GM20000 (cell line): ENCODE results near the gene CDX2.

Experiments
- DNase-seq: peaks from one replicate; pipeline ENCODE4 v3.0.0; 2012; ENCODE audit warnings: low spot score
- TF ChIP-seq, protein P1 (sequence below): IDR thresholded peaks from 2 replicates; pipeline ENCODE4 v1.5.1; 2012; ENCODE audit warnings: mild to moderate bottlenecking, control low read depth; ENCODE audit errors: extremely low read depth, missing control alignments

Gene CDX2

DNA sequence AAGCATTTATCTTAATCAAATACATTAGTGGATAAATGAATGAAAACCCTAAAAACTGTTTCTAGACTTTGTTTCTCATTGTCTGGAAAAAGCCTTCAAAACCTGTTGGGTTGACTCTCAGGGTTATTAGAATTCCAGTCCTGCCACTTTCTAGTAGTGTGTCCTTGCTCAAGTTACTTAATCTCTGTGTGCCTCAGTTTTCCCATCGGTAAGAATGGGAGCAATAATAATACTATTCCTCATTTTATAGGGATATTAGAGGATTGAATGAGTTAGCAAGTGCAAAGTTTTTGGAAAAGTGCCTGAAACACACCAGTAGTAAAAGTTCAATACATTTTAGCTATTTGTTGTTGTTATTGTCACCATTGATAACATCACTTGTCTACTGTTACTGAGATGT is 16.5 kb upstream of the CDX2 start:
- TF ChIP-seq, protein P1, sequence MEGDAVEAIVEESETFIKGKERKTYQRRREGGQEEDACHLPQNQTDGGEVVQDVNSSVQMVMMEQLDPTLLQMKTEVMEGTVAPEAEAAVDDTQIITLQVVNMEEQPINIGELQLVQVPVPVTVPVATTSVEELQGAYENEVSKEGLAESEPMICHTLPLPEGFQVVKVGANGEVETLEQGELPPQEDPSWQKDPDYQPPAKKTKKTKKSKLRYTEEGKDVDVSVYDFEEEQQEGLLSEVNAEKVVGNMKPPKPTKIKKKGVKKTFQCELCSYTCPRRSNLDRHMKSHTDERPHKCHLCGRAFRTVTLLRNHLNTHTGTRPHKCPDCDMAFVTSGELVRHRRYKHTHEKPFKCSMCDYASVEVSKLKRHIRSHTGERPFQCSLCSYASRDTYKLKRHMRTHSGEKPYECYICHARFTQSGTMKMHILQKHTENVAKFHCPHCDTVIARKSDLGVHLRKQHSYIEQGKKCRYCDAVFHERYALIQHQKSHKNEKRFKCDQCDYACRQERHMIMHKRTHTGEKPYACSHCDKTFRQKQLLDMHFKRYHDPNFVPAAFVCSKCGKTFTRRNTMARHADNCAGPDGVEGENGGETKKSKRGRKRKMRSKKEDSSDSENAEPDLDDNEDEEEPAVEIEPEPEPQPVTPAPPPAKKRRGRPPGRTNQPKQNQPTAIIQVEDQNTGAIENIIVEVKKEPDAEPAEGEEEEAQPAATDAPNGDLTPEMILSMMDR: no peak
- DNase-seq: no peak

DNA sequence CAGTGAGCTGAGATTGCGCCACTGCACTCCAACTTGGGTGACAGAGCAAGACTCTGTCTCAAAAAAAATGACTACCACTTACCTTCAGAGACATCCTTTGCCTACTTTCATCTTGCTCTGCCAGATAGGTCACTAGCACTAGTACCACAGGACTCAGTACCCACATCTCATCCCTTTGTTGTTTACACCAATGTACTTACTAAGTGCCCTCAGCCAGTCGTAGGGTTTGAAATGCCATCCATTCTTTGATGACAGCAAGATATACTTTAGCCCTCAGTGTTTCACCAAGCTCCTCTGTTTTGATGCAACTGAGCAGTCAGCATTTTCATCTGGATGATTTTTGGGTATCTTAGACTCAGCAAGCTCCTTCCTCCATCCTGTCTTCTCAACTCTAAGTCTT is 13.2 kb upstream of the CDX2 start:
- no peak for DNase-seq
- TF ChIP-seq, protein P1: no peak

DNA sequence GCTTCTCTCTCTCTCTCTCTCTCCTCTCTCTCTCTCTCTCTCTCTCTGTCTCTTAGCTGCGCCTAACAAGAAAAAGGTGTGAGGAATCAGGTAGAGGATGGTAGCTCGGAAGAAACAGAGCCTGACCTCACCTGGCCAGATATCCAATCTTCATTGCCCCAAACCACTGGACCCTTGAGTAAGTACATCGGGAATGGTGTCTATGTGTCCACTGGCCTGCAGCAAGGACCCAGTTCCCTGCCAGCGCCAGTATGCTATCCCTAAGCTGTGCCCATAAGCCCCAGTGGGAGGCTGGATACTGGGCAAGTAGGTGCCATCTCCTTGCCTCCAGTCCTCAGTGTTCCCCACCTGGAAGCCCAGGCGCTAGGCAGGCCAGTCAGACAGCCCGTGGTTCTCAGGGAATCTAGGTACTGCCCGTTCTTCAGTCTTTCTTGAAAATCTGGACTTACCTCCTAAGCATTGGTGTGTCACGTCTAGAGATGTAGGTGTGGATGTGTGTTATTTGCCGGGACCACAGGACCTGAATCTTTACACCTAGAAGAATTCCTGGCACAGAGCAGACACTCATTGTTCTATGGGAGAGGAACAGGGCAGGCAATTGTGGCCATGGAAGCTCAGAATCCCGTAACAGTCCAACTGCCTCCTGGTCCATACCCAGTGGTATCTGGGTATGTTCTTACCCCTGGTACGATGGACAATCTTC is 12.0 kb upstream of the CDX2 start:
- TF ChIP-seq, protein P1: no peak
- no peak for DNase-seq

DNA sequence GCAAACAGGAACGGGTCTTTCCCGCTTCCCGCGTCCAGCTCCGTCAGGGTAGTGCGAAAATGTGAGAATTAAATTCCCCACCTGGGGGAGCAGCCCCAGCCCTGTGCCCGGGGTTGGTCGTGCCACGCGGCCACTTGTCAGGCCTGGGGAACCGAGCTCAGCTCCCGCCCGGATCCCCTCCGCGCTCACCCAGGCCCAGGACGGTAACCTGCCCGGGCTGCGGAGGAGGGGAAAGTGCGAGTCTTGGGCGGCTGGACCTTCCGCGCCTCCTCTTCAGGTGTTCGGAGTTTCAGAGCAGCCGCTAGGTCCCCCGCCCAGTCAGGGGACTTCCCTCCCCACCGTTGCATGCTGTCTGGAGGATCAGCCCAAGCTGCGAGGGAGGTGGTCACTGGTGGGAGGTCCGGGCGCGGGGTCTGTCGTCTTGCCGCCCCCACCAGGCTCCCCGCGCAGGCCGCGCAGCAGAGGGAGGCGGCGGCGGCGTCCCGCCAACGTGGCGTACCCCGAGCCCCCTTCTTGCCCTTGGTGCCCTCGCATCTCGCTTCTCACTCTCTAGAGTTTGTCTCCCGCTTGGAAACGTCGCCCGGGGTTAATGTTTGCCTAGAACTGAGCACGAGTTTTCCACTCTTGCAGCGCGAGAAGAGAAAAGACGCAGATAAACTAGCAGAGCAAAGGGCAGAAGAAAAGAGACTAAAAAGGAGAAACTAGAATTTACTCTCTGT is 11.3 kb upstream of the CDX2 start:
- DNase-seq: peak; percentile 68
- TF ChIP-seq, protein P1: no peak

DNA sequence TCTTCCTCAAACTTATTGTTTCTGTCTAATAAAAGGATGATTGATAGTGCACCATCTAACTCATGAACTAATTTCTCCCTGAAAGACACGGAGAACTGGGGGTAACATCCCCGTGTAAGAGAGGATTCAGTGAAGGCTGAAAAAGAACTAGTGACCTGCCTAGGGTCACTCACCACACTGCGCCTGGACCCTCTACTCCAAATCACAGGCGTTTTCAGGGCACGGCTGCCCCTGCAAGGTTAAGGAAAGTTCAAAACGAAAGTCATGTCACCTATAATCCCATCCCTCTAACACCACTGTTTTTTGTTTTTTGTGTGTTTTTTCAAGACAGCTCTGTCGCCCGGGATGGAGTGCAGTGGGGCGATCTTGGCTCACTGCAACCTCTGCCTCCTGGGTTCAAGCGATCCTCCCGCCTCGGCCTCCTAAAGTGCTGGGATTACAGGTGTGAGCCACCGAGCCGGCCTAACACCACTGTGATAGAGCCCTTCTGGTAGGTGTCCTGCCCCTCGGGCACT is 10.7 kb upstream of the CDX2 start:
- peak; percentile 36 for DNase-seq
- TF ChIP-seq, protein P1: no peak

DNA sequence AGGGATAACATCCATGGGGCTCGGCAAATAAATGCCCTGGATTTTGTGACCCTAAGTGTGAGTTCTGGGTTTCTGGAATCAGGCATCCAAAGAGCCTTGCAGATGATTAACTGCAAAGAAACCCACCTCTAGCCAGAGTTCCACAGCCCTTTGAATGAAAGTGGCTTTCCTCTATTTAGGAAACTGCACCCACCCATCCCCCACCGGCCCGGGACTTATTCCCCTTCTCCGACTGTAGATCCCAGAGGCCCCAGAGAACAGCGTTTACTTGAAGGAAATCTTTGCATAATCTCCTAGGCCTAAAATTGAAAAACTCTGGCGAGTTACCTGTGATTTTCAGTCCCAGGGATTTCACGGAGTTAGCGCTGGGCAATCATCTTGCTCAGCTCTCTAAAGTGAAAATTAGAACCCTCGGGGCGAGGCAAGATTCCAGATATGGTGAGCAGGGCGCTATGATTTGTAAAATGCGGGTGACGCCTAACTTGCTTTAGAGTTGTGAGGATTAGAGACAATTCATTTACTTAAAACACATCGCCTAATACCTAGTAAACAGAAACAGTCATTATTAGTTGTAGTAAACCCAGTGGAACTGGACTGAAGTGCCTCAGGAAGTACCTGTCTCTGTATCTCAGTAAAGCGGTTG is 10.0 kb upstream of the CDX2 start:
- DNase-seq: peak; percentile 33
- TF ChIP-seq, protein P1: no peak
